Natural killer cell treated with Interleukin-12 subunit alpha and Interleukin-12 subunit beta and Interleukin-15 and Interleukin-18, amount 100 ng/mL, for 72 hours (primary cell): ENCODE data around the gene MEF2B. TPM values are rescaled to one million over a fixed set of nuclear protein-coding genes. Genes with fewer than 3 reads are reported as not detected.
A peak's percentile ranks its signal among the peaks of the same experiment; 100 is the strongest.
"Not testable (repeated sequence)": the region's sequence is repeated elsewhere in the genome, so short reads cannot be mapped to it uniquely, and the experiment has no call there.

Experiments
- ATAC-seq, 2 donors: fragments of 150-1000 bp; cut with Tn5 transposase in 1 of 2; sonication (Bioruptor Pico), chemical (Tn5 transposase) in 1 of 2; 2 replicates each; pipeline ENCODE4 v1.10.0; 2021
- DNase-seq: peaks from one replicate; pipeline ENCODE4 v3.0.0; 2022; ENCODE audit warnings: low spot score
- H3K27ac Mint-ChIP-seq, 2 donors: 1 replicate in 1 of 2; 2 replicates in 1 of 2; pipeline ENCODE4 v1.8.0; 2022; ENCODE audit warnings: mixed read lengths in 2 of 2, mild to moderate bottlenecking in 1 of 2, moderate library complexity in 1 of 2
- H3K27me3 Mint-ChIP-seq, 2 donors: 1 replicate in 1 of 2; 2 replicates in 1 of 2; pipeline ENCODE4 v1.8.0; 2022; ENCODE audit warnings: mixed read lengths in 2 of 2
- H3K36me3 Mint-ChIP-seq: one replicate; pipeline ENCODE4 v1.8.0; 2022; ENCODE audit warnings: mixed read lengths
- H3K4me1 Mint-ChIP-seq, 2 donors: 1 replicate in 1 of 2; 2 replicates in 1 of 2; pipeline ENCODE4 v1.8.0; 2022; ENCODE audit warnings: low read depth in 2 of 2, mixed read lengths in 2 of 2, mild to moderate bottlenecking in 1 of 2
- H3K4me3 Mint-ChIP-seq: one replicate; pipeline ENCODE4 v1.8.0; 2022; ENCODE audit warnings: mixed read lengths
- H3K9me3 Mint-ChIP-seq: 2 replicates; pipeline ENCODE4 v1.8.0; 2022; ENCODE audit warnings: mixed read lengths
- total RNA-seq, 2 donors: library from RNA; stranded (reverse); gene quantifications; one replicate each; pipeline ENCODE4 v1.2.3, GENCODE V29; 2022

MEF2B gene
- total RNA-seq, 2 donors from 2014 or later: 2.4 to 5.9 TPM

DNA sequence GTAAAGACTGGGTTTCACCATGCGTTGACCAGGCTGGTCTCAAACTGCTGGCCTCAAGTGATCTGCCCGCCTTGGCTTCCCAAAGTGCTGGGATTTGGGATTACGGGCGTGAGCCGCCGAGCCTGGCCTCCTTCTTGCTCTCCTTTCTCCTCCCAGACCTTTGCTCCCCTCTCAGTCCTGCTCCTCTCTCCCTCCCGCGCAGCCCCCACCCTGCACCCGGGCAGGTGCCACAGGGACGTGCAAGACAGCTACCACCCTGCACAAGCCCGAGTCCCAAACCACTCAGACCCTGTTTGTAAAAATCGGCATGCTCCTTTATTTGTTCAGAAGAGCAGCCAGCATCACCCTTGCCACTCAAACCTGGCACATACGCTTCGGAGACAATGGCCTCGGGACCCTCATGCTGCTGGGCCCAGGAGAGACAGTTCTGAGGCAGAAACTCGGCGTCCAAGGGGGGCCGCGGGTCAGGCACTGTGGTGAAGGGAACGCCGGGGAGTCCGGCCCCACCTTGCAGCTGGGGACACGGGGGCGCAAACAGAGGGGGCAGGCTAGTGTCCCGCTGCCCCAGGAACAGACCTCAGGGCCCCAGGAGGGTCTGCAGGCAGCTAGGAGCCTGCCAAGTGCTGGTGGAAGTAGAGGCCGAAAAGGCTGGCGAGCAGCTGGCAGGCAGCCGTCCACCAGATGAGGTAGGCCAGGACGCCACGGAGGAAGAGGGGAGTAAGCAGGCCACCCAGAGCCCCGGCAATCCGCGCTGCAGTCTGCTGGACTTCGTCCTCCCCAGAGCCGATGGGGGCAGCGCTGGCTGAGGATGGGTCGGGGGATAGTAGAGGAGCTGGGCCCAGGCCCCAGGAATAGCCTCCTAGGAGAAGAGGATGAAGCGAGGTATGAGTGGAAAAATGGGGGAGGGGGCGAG is 50.5 kb downstream of the MEF2B start:
- no peak overlapping the region for H3K4me3 Mint-ChIP-seq
- ATAC-seq: peak in 1 of 2 donors; percentile 3
- H3K27me3 Mint-ChIP-seq: no peaks in the 10 kb centered on the region
- H3K27ac Mint-ChIP-seq: no peak overlapping the region
- peaks cover 2 to 4% of the 10 kb centered on the region in 2 donors for H3K4me1 Mint-ChIP-seq
- DNase-seq: peak; percentile 46
- peaks cover 5% of the 10 kb centered on the region for H3K9me3 Mint-ChIP-seq
- peaks cover 14% of the 10 kb centered on the region for H3K36me3 Mint-ChIP-seq

- Mint-ChIP-seq H3K4me3 (no peak overlapping the region), H3K4me1 (peaks cover 0 to 11% of the 10 kb centered on the region in 2 donors), H3K36me3 (no peaks in the 10 kb centered on the region), H3K27ac (no peak overlapping the region), H3K27me3 (no peaks in the 10 kb centered on the region), H3K9me3 (no peaks in the 10 kb centered on the region)
- peak; percentile 60 to 64 for ATAC-seq
- DNase-seq: no peak
These were observed 54.1 kb downstream of the MEF2B start for GRCh38 chr19:19115954-19116353.

DNA sequence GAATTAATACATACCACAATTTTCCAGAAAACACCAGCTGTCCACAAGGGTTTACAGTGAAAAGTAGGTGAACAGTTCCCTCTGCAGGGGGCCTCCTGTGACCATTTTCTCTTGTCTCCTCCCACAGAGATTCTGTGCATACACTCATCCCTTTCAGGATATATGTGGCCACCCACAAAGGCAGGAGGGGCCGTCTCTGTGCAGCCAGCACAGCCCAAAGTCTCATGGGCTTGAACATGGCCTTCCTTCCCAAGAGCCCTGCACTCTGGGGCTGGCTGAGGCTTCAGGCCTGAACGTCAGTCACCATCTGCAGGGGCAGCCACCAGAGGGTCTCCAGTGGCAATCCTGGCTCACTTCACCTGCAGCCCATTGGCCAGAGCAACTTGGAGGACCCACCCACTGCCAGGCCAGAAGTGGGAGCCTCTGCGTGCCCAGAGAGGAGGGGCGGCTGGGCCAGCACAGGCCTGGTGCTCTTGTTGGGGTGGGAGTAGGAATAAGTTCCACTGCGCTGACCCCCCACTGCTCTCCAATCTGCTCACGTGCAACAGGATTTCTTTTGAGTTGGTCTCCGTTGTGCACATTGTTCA is 56.9 kb downstream of the MEF2B start:
- H3K27me3 Mint-ChIP-seq: no peaks in the 10 kb centered on the region
- peak; percentile 58 for DNase-seq
- H3K9me3 Mint-ChIP-seq: no peaks in the 10 kb centered on the region
- no peak for ATAC-seq
- peaks cover 0 to 11% of the 10 kb centered on the region in 2 donors for H3K4me1 Mint-ChIP-seq
- no peak overlapping the region for H3K4me3 Mint-ChIP-seq
- no peak overlapping the region for H3K27ac Mint-ChIP-seq
- no peaks in the 10 kb centered on the region for H3K36me3 Mint-ChIP-seq

- no peak overlapping the region for H3K4me3 Mint-ChIP-seq
- peaks cover 0 to 11% of the 10 kb centered on the region in 2 donors for H3K4me1 Mint-ChIP-seq
- no peaks in the 10 kb centered on the region for H3K9me3 Mint-ChIP-seq
- H3K27me3 Mint-ChIP-seq: no peaks in the 10 kb centered on the region
- DNase-seq (peak; percentile 29), ATAC-seq (no peak)
- no peak overlapping the region for H3K27ac Mint-ChIP-seq
- H3K36me3 Mint-ChIP-seq: no peaks in the 10 kb centered on the region
These were observed 58.0 kb downstream of the MEF2B start for GRCh38 chr19:19111967-19112580.

DNA sequence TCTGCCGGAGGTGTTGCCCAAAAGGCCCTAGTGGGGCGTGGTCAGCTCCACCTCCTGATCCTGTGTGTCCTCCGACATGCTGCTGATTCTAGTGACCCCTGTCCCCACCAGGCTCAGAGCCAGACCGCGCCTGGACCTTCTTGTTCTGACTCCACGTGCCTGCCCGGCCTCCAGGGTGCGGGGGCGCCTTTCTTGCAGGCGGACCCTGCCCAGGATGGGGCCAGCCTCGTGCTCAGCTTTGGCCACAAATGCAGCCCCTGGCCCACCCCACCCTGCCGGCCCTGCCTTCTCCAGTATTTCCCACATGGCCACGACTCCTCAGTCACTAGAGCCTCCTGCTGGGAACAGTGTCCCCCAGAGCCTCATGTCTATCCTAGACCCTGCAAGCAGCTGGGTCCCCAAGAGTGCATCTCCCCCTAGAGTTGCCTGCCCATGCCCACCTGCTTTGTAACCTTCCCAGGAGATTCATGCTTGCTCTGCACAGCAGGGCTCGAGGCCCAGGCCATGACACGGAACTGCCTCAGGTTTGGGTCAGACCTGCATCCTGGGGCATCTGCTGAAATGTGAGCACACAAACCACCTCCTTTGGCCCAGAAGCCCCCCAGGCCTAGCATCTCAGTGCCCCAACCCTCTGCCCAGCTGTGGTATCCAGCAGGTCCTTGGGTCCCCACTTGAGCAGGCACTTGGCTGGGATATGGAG is 58.8 kb downstream of the MEF2B start:
- ATAC-seq (no peak), DNase-seq (peak; percentile 56)
- Mint-ChIP-seq H3K9me3 (no peaks in the 10 kb centered on the region), H3K4me1 (peaks cover 0 to 11% of the 10 kb centered on the region in 2 donors), H3K36me3 (no peaks in the 10 kb centered on the region), H3K4me3 (no peak overlapping the region), H3K27me3 (no peaks in the 10 kb centered on the region), H3K27ac (no peak overlapping the region)

- Mint-ChIP-seq H3K4me1 (peaks cover 0 to 8% of the 10 kb centered on the region in 2 donors), H3K36me3 (no peaks in the 10 kb centered on the region), H3K27ac (no peak overlapping the region), H3K9me3 (no peaks in the 10 kb centered on the region), H3K4me3 (no peak overlapping the region), H3K27me3 (no peaks in the 10 kb centered on the region)
- DNase-seq (peak; percentile 42), ATAC-seq (peak; percentile 43 to 49)
These were observed 59.5 kb downstream of the MEF2B start for GRCh38 chr19:19110410-19111135.

- H3K4me1 Mint-ChIP-seq: peaks cover 0 to 8% of the 10 kb centered on the region in 2 donors
- no peaks in the 10 kb centered on the region for H3K9me3 Mint-ChIP-seq
These were observed 60.5 kb downstream of the MEF2B start for GRCh38 chr19:19109601-19110000.

GRCh38 chr19:19107654-19108053 is 62.4 kb downstream of the MEF2B start:
- peaks cover 0 to 4% of the 10 kb centered on the region in 2 donors for H3K4me1 Mint-ChIP-seq
- H3K9me3 Mint-ChIP-seq: no peaks in the 10 kb centered on the region
- ATAC-seq (no peak), DNase-seq (no peak)
- no peak overlapping the region for H3K27ac Mint-ChIP-seq
- no peak overlapping the region for H3K4me3 Mint-ChIP-seq
- H3K36me3 Mint-ChIP-seq: no peaks in the 10 kb centered on the region
- H3K27me3 Mint-ChIP-seq: no peaks in the 10 kb centered on the region

More at GRCh38 chr19:19109601-19110000, 60.5 kb downstream of the MEF2B start:
- H3K27me3 Mint-ChIP-seq: no peaks in the 10 kb centered on the region
- no peak overlapping the region for H3K4me3 Mint-ChIP-seq
- H3K36me3 Mint-ChIP-seq: no peaks in the 10 kb centered on the region
- no peak overlapping the region for H3K27ac Mint-ChIP-seq
- ATAC-seq (no peak), DNase-seq (no peak)

DNA sequence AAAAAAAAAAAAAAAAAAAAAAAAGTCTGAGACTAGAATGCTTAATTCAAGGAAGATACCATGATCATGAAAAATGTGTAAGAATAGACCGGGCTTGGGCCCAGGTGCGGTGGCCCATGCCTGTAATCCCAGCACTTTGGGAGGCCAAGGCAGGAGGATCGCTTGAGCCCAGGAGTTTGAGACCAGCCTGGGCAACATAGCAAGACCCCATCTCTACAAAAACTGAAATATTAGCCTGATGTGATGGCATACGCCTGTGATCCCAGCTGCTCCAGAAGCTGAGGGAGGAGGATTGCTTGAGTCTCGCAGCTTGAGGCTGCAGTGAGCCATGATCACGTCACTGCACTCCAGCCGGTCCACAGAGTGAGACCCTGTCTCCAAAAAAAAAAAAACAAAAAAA is 63.1 kb downstream of the MEF2B start:
- H3K27me3 Mint-ChIP-seq, DNase-seq, H3K36me3 Mint-ChIP-seq, H3K27ac Mint-ChIP-seq, H3K9me3 Mint-ChIP-seq, ATAC-seq, H3K4me3 Mint-ChIP-seq, H3K4me1 Mint-ChIP-seq: not testable (repeated sequence)

DNA sequence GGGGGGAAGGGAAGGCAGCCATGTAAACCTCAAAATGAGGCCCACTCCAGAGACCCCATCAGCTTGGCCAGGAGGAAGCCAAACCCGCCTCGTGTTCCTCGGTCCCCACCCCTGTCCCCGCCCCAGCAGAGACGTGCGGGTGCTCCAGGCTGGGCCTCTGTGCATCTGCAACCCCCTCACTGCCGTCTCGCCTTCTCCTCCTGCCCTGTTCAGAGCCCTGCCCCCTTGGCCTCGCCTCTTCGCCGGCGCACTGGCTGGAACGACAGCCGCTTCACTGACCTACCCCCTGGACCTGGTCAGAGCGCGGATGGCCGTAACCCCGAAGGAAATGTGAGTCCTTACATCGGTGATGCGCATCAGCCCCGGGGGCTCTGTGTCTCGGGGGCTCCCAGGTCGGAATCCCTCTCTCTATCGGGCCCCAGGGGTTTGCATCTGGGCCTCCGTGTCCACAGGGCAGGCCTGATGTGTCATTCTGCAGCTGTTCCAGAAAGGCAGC is 64.0 kb downstream of the MEF2B start:
- peak; percentile 49 for DNase-seq
- Mint-ChIP-seq H3K4me1 (no peaks in the 10 kb centered on the region), H3K27me3 (no peaks in the 10 kb centered on the region), H3K4me3 (no peak overlapping the region), H3K27ac (no peak overlapping the region), H3K9me3 (no peaks in the 10 kb centered on the region), H3K36me3 (no peaks in the 10 kb centered on the region)
- ATAC-seq: no peak

DNA sequence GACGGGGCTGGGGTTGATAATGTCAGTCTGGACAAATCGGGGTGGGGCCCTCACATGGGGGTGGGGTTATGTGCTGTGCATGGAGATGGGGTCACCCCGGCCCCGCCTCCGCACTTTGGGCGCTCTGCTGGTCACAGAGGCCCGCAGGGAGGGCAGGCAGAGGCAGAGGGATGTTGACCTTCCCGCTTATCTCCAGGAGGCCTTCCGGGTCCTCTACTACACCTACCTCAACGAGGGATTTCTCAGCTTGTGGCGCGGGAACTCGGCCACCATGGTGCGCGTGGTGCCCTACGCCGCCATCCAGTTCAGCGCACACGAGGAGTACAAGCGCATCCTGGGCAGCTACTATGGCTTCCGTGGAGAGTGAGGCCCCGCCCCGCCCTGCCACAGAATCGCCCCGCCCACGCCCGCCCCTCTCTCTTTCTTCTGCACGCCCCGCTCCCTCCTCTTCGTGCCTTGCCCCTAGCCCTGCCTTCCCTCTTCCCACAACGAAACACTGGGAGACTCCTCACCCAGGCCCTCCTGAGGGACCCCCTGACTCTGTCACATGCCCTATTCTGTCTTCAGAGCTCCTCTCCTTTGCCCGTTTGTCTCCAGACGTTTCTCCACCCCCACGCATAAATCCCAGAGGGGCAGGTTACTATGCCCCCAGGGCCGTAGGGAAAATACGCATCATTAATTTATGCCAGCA is 64.6 kb downstream of the MEF2B start:
- Mint-ChIP-seq H3K9me3 (no peaks in the 10 kb centered on the region), H3K36me3 (no peaks in the 10 kb centered on the region), H3K4me3 (no peak overlapping the region), H3K4me1 (peaks cover 0 to 2% of the 10 kb centered on the region in 2 donors), H3K27ac (no peak overlapping the region), H3K27me3 (no peaks in the 10 kb centered on the region)
- DNase-seq (no peak), ATAC-seq (no peak)

DNA sequence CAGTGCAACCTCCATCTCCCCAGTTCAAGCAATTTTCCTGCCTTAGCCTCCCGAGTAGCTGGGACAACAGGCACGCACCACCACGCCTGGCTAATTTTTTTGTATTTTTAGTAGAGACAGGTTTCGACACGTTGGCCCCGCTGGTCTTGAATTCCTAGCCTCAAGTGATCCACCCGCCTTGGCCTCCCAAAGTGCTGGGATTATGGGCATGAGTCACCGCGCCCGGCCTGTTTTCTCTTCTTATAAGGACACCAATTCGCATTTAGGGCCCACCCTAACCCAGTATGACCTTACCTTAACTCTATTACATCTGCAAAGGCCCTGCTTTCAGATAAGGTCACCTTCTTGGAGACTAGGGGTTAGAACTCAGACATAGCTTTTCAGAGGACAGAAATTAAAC is 66.9 kb downstream of the MEF2B start:
- Mint-ChIP-seq H3K27me3 (no peaks in the 10 kb centered on the region), H3K27ac (no peak overlapping the region), H3K36me3 (no peaks in the 10 kb centered on the region), H3K4me1 (peaks cover 0 to 3% of the 10 kb centered on the region in 2 donors), H3K4me3 (no peak overlapping the region), H3K9me3 (no peaks in the 10 kb centered on the region)
- DNase-seq (peak; percentile 47), ATAC-seq (no peak)
